Fibroblast of skin of scalp (primary cell): Measurements from ENCODE around the gene SLC43A1.

Experiments used
- DNase-seq: peaks from one replicate; pipeline ENCODE4 v3.0.0-alpha.2; 2013

Gene SLC43A1

DNA sequence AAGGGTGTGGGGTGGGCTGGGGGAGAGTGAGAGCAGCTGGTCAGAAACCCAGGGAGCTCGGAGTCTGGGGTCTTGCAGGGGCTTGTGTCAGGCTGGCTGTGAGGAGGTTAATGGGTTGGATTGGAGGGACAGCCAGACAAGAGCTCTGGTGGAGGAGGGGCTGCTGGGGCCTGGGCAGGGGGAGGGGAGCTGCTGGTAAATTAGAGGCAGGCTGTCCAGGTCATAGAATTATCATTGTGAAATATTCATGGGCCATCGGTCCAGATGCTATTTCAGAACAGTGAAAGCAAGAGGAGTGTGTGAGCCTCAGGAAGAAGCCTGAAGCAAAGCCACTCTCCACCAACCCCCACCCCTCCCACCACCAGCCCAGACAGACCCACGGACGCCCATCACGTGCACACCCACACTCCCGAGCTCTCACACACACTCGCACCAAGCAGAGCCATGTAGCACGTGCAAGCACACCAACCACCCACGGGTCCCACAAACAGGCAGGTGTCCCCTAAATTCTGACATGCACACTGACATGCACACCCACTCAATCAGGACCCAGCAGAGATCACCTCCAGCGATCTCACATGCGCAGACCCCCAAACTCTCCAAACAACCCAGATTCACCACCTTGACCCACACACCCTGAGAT lies 36.4 kb downstream of the SLC43A1 start:
- DNase-seq, result no peak

- DNase-seq, result no peak
These were observed 37.9 kb downstream of the SLC43A1 start for GRCh38 chr11:57477507-57478189.

DNA sequence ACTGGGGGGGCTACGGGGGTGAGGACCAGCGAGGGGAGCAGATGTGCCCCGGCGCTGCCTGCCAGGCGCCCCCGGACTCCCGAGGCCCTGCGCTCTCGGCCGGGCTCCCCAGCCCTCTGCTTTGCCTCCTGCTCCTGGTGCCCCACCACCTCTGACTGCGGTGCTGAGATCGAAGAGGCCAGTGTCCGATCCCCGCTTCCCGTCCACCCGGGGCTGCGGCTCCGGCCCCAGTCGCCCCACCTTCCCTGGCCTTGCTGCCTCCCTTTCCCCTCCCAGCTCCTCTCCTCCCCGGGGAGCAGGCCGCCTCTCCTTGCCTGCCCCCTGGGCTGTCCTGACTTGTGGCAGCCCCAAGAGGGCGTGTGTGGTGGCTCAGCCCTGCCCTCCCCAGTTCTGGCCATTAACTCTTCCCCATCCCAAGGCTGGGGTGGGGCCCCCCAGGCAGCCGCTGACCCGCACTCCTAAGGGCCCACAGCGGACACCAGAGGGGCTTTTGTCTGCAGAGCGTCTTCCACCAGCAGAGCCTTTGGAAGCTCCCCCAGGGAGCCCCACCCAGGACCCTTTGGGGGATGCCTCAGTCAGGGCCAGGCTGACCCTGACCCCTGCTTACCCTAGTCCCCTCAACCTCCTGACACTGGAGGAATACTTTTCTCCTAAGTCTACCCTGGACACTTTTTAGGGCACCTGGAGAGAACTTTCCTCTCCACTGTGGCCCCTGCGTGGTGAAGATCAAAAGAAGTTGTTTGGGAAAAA lies 38.6 kb downstream of the SLC43A1 start:
- DNase-seq, result no peak

GRCh38 chr11:57476047-57476756 lies 39.3 kb downstream of the SLC43A1 start:
- no peak for DNase-seq

DNA sequence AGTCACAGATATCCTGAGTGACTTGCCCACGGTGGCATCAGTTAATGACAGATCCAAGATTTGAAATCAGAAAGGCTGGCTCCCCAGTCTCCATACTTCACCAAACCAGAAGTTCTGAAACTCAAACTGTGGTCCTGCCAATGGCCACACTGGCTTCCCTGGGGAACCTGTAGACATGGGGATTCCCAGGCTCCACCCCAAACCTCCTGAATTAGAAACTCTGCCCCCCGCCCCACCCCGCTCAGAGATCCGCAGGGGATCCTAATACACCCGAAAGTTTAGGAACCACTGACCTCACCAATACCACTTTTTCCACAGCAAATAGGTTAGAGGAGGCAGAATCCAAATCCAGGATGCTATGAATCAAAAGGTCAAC lies 39.8 kb downstream of the SLC43A1 start:
- no peak for DNase-seq

DNA sequence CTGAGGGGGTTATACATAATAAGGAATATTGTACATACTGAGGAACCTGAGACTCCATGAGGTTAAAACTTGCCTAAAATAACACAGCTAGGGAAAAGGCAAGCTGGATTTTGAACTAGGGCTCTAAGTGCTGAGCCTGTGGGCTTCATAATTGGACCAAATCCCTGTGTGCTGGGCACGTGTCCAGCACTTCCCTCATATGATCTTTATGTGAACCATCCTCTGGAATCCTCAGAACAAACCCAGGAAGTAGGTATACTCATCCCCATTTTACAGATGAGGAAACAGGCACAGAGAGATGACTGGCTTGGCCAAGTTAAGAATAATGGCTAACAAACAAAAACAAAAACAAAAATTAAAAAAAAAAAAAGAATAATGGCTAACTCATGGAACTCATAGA lies 40.3 kb downstream of the SLC43A1 start:
- DNase-seq, result peak; percentile 43

DNA sequence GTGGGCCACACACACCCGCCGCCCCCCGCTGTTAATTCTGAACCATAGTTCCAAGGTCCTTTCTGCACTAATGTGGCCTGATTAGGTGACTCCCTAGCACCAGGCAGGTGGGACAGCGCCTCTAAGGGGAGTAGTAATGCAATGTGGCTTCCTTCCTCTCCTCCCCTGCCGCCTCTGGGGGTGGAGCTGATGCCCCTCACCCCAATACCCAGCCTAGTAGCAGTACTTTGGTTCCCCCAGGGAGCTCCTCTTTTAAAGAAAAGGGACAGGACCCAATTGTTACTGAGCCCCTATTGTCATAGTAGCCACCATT lies 40.7 kb downstream of the SLC43A1 start:
- no peak for DNase-seq

GRCh38 chr11:57474017-57474802 lies 41.3 kb downstream of the SLC43A1 start:
- peak; percentile 17 for DNase-seq

GRCh38 chr11:57473285-57473841 lies 42.1 kb downstream of the SLC43A1 start:
- no peak for DNase-seq

DNA sequence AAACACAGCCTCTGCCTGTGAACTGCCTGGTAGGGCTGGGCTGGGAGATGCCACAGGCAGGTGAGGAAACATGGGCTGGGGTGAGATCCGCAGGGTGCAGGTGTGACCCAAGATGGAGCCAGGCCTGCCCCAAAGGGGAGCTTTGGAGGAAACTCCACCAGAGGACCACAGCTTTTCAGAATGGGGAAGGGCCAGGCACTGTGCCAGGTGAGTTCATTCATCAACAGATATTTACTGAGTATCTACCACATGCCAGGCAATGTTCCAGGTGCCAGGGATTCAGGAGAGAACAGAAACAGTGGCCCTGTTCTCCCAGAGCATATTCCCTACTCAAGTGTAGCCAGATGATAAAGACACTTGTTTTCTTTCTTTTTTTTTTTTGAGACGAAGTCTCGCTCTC lies 44.0 kb downstream of the SLC43A1 start:
- DNase-seq, result no peak

- DNase-seq, result no peak
These were observed 46.2 kb downstream of the SLC43A1 start for GRCh38 chr11:57469268-57469667.

GRCh38 chr11:57468276-57468675 lies 47.2 kb downstream of the SLC43A1 start:
- no peak for DNase-seq

DNA sequence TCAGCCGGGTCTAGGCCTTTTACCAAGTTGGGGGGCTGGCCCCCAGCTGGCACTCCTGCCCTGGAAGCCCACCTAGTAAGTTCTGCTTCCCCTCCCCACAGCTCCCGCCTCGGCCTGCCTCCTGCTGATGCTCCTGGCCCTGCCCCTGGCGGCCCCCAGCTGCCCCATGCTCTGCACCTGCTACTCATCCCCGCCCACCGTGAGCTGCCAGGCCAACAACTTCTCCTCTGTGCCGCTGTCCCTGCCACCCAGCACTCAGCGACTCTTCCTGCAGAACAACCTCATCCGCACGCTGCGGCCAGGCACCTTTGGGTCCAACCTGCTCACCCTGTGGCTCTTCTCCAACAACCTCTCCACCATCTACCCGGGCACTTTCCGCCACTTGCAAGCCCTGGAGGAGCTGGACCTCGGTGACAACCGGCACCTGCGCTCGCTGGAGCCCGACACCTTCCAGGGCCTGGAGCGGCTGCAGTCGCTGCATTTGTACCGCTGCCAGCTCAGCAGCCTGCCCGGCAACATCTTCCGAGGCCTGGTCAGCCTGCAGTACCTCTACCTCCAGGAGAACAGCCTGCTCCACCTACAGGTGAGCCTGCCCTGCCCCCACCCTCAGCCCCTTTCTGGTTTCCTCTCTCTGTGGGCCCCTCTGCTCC lies 47.9 kb downstream of the SLC43A1 start:
- no peak for DNase-seq

DNA sequence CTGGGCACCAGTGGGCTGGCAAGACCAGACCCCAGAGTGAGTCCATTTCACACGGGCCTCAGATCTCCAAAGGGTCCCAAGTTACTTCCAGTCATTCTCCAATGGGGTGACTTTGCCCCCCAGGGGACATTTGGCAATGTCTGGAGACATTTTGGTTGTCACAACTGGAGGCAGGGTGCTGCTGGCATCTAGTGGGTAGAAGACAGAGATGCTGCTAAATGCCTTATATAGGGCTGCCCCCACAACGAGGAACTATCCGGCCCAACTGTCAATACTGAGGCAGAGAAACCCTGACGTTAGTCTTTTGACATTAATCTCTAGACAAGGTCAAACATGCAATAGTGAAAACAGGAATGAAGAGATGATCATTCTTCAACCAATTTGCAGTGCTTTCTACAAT lies 48.8 kb downstream of the SLC43A1 start:
- no peak for DNase-seq

DNA sequence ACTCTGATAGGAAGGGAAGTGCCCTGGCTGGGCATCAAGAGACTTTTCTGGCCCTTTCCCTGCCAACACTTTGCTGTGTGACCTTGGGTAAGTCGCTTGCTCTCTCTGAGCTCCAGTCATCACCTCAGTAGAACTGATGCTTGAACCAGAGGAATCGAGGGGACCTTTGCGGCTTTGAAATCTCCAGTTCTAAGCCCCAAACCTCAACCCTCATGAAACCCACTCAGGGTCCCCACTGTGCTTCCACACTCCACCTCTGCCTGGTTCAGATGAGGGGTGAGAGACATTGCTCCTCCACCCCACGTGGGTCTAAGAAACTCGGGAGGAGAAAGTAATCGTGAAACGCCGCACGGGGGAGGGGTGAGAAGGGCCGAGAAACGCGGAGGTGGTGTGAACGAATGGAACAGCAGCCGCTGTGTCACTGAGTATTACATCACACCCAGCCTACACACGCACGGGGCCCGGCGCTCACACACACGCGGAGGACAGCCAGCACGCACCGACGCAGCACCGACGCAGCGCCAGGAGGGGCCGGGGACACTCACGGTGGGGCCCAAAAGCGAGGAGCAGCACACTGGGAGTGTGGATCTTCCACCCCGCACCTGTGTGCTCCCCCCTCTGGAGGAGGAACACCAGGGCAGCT lies 50.8 kb downstream of the SLC43A1 start:
- DNase-seq, result no peak

DNA sequence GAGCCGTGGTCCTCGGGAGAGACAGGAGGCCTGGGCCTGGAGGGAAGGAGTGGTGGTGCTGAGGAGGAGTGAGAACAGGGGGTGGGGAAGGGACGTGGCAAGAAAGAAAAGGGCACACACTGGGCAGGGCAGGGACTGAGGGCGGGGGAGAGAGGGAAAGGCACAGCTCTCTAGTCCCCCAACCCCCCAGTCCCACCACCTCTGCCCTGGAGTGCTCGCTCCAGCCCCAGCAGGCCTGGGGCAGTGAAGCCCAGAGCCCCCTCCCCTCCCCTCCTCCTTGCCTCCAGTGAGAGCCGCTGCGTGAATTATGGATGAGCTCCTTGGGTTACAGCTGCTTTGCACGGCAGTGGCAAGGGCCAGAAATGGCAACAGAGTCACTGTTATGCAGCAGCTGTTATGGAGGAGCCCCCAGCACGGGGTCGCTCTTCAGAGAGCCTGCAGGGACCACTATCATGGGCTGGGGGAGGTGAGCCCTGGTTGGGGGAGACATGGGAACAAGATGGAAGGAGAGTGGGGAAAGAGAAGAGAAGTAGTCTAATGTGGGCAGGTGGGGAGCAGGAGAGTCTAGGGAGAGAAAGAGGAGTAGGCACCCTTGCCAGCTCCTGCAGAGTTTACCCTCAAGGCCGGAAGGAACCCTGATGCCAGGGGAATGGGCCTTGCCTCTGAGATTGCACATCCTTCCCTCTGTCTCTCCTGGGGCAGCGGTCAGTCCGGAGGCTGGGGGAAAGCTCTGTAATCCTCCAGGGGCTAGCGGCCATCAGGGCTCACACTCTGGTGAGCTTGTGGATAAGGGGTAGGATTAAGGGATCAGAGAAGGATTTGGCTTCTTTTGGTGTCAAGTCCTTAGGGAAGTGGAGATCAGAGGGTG lies 51.6 kb downstream of the SLC43A1 start:
- no peak for DNase-seq

GRCh38 chr11:57462597-57462996 lies 52.9 kb downstream of the SLC43A1 start:
- DNase-seq, result no peak

GRCh38 chr11:57461841-57462489 lies 53.5 kb downstream of the SLC43A1 start:
- DNase-seq, result no peak
